GM12878 (cell line): ENCODE data around the gene UPF1.

Source experiments
- ATF3 ChIP-seq: IDR thresholded peaks from 2 replicates; pipeline ENCODE4 v1.6.1; 2011; ENCODE audit warnings: low read depth, mild to moderate bottlenecking, low read length, moderate library complexity, borderline replicate concordance; ENCODE audit errors: extremely low read depth
- CBX3 ChIP-seq: fragments of 200-600 bp; sonication (generic); IDR thresholded peaks from 2 replicates; pipeline ENCODE4 v1.6.1; 2016; ENCODE audit warnings: low read depth, borderline replicate concordance
- CHD1 ChIP-seq: IDR thresholded peaks from 2 replicates; pipeline ENCODE4 v1.6.1; 2012; ENCODE audit warnings: low read depth, low read length, improper control_type of control experiment
- CTCF ChIP-seq, 3 experiments: IDR thresholded peaks in 2 of 3; conservative IDR thresholded peaks in 1 of 3; 2 replicates each; pipeline ENCODE4 v1.5.1; 2011; ENCODE audit warnings: low read depth in 3 of 3, low read length in 3 of 3, mild to moderate bottlenecking in 3 of 3, control low read depth in 2 of 3, moderate library complexity in 2 of 3, inconsistent platforms in 1 of 3, mixed read lengths in 1 of 3; ENCODE audit not compliant: control insufficient read depth in 2 of 3, insufficient read depth in 1 of 3; ENCODE audit errors: extremely low read depth in 1 of 3
- FOS ChIP-seq: IDR thresholded peaks from 3 replicates; pipeline ENCODE4 v1.6.1; 2011; ENCODE audit warnings: borderline replicate concordance; ENCODE audit not compliant: insufficient read length; ENCODE audit errors: extremely low read depth
- NR2F1 ChIP-seq: fragments of 450-650 bp; conservative IDR thresholded peaks from 2 replicates; pipeline ENCODE4 v1.6.1; 2017; ENCODE audit warnings: mild to moderate bottlenecking
- PML ChIP-seq: IDR thresholded peaks from 2 replicates; pipeline ENCODE4 v1.6.1; 2012; ENCODE audit warnings: low read length, inconsistent platforms
- POLR2A ChIP-seq: IDR thresholded peaks from 2 replicates; pipeline ENCODE4 v1.6.1; 2011; ENCODE audit warnings: low read depth, mild to moderate bottlenecking, low read length
- POLR2AphosphoS5 ChIP-seq: IDR thresholded peaks from 2 replicates; pipeline ENCODE4 v1.6.1; 2011; ENCODE audit warnings: mild to moderate bottlenecking, low read length, inconsistent platforms
- SP1 ChIP-seq: IDR thresholded peaks from one replicate; pipeline ENCODE4 v1.6.1; 2011; ENCODE audit warnings: low read depth, low read length
- TAF1 ChIP-seq: IDR thresholded peaks from 2 replicates; pipeline ENCODE4 v1.6.1; 2011; ENCODE audit warnings: mild to moderate bottlenecking, low read depth, low read length, borderline replicate concordance

- TF ChIP-seq SP1 (no peak), TAF1 (no peak), CHD1 (no peak), CTCF (IDR thresholded peaks at IDR 0.05 in 2 of 3, conservative IDR thresholded peaks at IDR 0.05 in 1 of 3; ENCODE audit: control insufficient read depth in 2 of 3, extremely low read depth in 1 of 3, insufficient read depth in 1 of 3, low read depth in 3 of 3, low read length in 3 of 3) (no peak), POLR2A (no peak), ATF3 (no peak), NR2F1 (no peak), POLR2AphosphoS5 (no peak), CBX3 (no peak), FOS (no peak), PML (no peak)
These were observed 31.1 kb upstream of the UPF1 start for GRCh38 chr19:18800636-18801035.
